Vagina (tissue), 2 donors: Measurements from ENCODE around the gene PCDHGC3. TPM values are rescaled to one million over a fixed set of nuclear protein-coding genes. Genes with fewer than 3 reads are reported as not detected.

Experiments used
- DNase-seq, 2 donors: peaks; one replicate each; pipeline ENCODE4 v3.0.0-alpha.2; 2017; ENCODE audit errors: extremely low spot score in 2 of 2
- H3K27ac ChIP-seq: fragments of 200-600 bp; sonication (generic); one replicate; pipeline ENCODE4 v1.5.1; 2019
- H3K27me3 ChIP-seq: fragments of 200-600 bp; sonication (generic); one replicate; pipeline ENCODE4 v1.5.1; 2019
- H3K36me3 ChIP-seq, 2 donors: fragments of 200-600 bp; sonication (generic); one replicate each; pipeline ENCODE4 v1.5.1; 2017 to 2019
- H3K4me1 ChIP-seq: fragments of 200-600 bp; sonication (generic); one replicate; pipeline ENCODE4 v1.5.1; 2019
- H3K4me3 ChIP-seq, 2 donors: fragments of 200-600 bp; sonication (generic); 1 replicate in 1 of 2; 2 replicates in 1 of 2; pipeline ENCODE4 v1.5.1; 2016 to 2019
- H3K9me3 ChIP-seq: fragments of 200-600 bp; sonication (generic); one replicate; pipeline ENCODE4 v1.5.1; 2019
- CTCF ChIP-seq, 3 experiments: fragments of 450-650 bp in 2 of 3; fragments of 200-600 bp in 1 of 3; sonication (generic) in 1 of 3; IDR thresholded peaks; one replicate each; pipeline ENCODE4 v1.5.1; 2017 to 2019; ENCODE audit warnings: antibody characterized with exemption in 3 of 3, mild to moderate bottlenecking in 2 of 3, moderate library complexity in 2 of 3
- POLR2A ChIP-seq, 2 donors: fragments of 450-650 bp; IDR thresholded peaks; one replicate each; pipeline ENCODE4 v1.6.1; 2017; ENCODE audit warnings: antibody characterized with exemption in 2 of 2, mild to moderate bottlenecking in 2 of 2, moderate library complexity in 2 of 2
- POLR2AphosphoS5 ChIP-seq, 2 donors: sonication (generic); formaldehyde crosslinking; IDR thresholded peaks; one replicate each; pipeline ENCODE4 v1.9.0; 2017; ENCODE audit warnings: antibody characterized with exemption in 2 of 2, mild to moderate bottlenecking in 2 of 2, low read depth in 1 of 2; ENCODE audit not compliant: insufficient read depth in 1 of 2
- intact Hi-C: fragments of 100-400 bp; cut with DNase I; formaldehyde crosslinking; loops from one replicate; pipeline ENCODE4 v1.15.1; 2023
- total RNA-seq: library from RNA; depleted of rRNA; stranded (reverse); fragments of >200 nt; gene quantifications from one replicate; pipeline ENCODE4 v1.2.3, GENCODE V29; 2016

PCDHGC3 gene
- total RNA-seq, 1 donor from 2014 or later, result 78.3 TPM

GRCh38 chr5:141434006-141434405, 41.8 kb upstream of the PCDHGC3 start:
- DNase-seq, result no peak
- Histone ChIP-seq H3K27me3 (no peaks in the 10 kb centered on the region), H3K4me1 (no peaks in the 10 kb centered on the region), H3K27ac (no peak overlapping the region), H3K36me3 (peaks cover 0 to 13% of the 10 kb centered on the region in 2 donors), H3K4me3 (no peak overlapping the region), H3K9me3 (peaks cover 63% of the 10 kb centered on the region)
- no peak for TF ChIP-seq POLR2A (IDR thresholded peaks at IDR 0.05)
- TF ChIP-seq CTCF (IDR thresholded peaks at IDR 0.05), result no peak
- no peak for TF ChIP-seq POLR2AphosphoS5 (IDR thresholded peaks at IDR 0.05; ENCODE audit: insufficient read depth in 1 of 2, low read depth in 1 of 2)
- intact Hi-C loops, result no loop called here

- Histone ChIP-seq H3K27ac (no peak overlapping the region), H3K9me3 (peaks cover 59% of the 10 kb centered on the region), H3K4me3 (no peak overlapping the region), H3K27me3 (no peaks in the 10 kb centered on the region), H3K4me1 (no peaks in the 10 kb centered on the region), H3K36me3 (peaks cover 0 to 13% of the 10 kb centered on the region in 2 donors)
- TF ChIP-seq POLR2A (IDR thresholded peaks at IDR 0.05) (no peak), CTCF (IDR thresholded peaks at IDR 0.05) (no peak), POLR2AphosphoS5 (IDR thresholded peaks at IDR 0.05; ENCODE audit: insufficient read depth in 1 of 2, low read depth in 1 of 2) (no peak)
- DNase-seq, result no peak
- intact Hi-C loops, result no loop called here
Observed at GRCh38 chr5:141437221-141437620, 38.5 kb upstream of the PCDHGC3 start.

DNA sequence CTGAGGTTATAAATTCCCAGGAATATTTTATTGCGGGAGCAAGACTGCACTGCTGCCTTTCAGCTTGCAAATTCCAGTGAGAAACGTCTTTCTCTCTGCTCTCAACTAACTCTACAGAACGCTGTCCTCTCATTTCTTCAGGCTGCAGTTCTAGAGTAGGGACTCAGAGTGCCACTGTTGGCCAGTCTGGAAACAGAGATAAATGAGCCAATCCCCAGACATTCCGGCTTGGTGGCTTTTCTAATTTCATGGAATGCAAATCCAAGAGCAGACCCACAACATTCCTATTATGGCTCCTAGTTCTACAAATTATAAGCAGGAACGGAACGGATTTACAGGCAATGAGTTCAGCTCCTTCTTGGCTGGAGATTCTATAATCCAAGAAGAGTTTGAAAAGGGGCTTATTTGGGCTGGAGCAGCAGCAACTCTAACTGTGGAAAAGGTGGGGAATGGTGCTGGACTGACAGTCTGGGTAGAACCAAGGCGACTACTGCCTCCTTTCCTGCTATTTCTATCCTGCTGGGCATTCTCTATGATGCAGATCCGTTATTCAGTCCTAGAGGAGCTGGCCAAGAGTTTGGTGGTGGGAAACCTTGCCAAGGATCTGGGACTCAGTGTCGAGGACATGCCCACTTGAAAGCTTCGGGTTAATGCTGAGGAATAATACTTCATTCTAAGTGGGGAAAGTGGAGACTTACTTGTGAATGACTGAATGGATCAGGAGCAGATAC, 36.2 kb upstream of the PCDHGC3 start:
- no peak for DNase-seq
- intact Hi-C loops, result no loop called here
- H3K27ac ChIP-seq, result no peak overlapping the region
- peaks cover 0 to 17% of the 10 kb centered on the region in 2 donors for H3K36me3 ChIP-seq
- no peaks in the 10 kb centered on the region for H3K27me3 ChIP-seq
- H3K4me1 ChIP-seq, result no peaks in the 10 kb centered on the region
- H3K4me3 ChIP-seq, result no peak overlapping the region
- H3K9me3 ChIP-seq, result peaks cover 53% of the 10 kb centered on the region
- no peak for TF ChIP-seq POLR2AphosphoS5 (IDR thresholded peaks at IDR 0.05; ENCODE audit: insufficient read depth in 1 of 2, low read depth in 1 of 2)
- TF ChIP-seq POLR2A (IDR thresholded peaks at IDR 0.05), result no peak
- TF ChIP-seq CTCF (IDR thresholded peaks at IDR 0.05), result no peak

- Histone ChIP-seq H3K27me3 (no peaks in the 10 kb centered on the region), H3K4me1 (no peaks in the 10 kb centered on the region), H3K36me3 (peaks cover 0 to 12% of the 10 kb centered on the region in 2 donors), H3K27ac (no peak overlapping the region), H3K9me3 (peaks cover 52% of the 10 kb centered on the region), H3K4me3 (no peak overlapping the region)
- TF ChIP-seq POLR2A (IDR thresholded peaks at IDR 0.05), result no peak
- no peak for TF ChIP-seq POLR2AphosphoS5 (IDR thresholded peaks at IDR 0.05; ENCODE audit: insufficient read depth in 1 of 2, low read depth in 1 of 2)
- no peak for TF ChIP-seq CTCF (IDR thresholded peaks at IDR 0.05)
- intact Hi-C loops, result no loop called here
- no peak for DNase-seq
Observed at GRCh38 chr5:141440341-141440740, 35.4 kb upstream of the PCDHGC3 start.

- H3K27me3 ChIP-seq, result no peaks in the 10 kb centered on the region
- no peaks in the 10 kb centered on the region for H3K4me1 ChIP-seq
- DNase-seq, result no peak
- intact Hi-C loops, result no loop called here
- no peak for TF ChIP-seq POLR2A (IDR thresholded peaks at IDR 0.05)
- TF ChIP-seq POLR2AphosphoS5 (IDR thresholded peaks at IDR 0.05; ENCODE audit: insufficient read depth in 1 of 2, low read depth in 1 of 2), result no peak
- no peak for TF ChIP-seq CTCF (IDR thresholded peaks at IDR 0.05)
- no peak overlapping the region for H3K27ac ChIP-seq
- H3K36me3 ChIP-seq, result peaks cover 0 to 11% of the 10 kb centered on the region in 2 donors
- H3K4me3 ChIP-seq, result no peak overlapping the region
- peaks cover 42% of the 10 kb centered on the region for H3K9me3 ChIP-seq
Observed at GRCh38 chr5:141441571-141442170, 34.1 kb upstream of the PCDHGC3 start.
